Esophagus muscularis mucosa (tissue), 4 donors: ENCODE results near the gene VAV1. TPM values are rescaled to one million over a fixed set of nuclear protein-coding genes. Genes with fewer than 3 reads are reported as not detected.

Experiments
- DNase-seq: peaks from one replicate; pipeline ENCODE4 v3.0.0-alpha.2; 2017; ENCODE audit errors: extremely low spot score
- H3K27ac ChIP-seq, 4 donors: fragments of 200-600 bp; sonication (generic); replicated peaks in 1 of 4; 1 replicate in 3 of 4; 2 replicates in 1 of 4; pipeline ENCODE4 v1.5.1; 2016 to 2019; ENCODE audit warnings: mild to moderate bottlenecking in 1 of 4
- H3K27me3 ChIP-seq, 4 donors: fragments of 200-600 bp; sonication (generic); one replicate each; pipeline versions ENCODE4 v1.5.1 to v1.6.0; 2016 to 2019
- H3K36me3 ChIP-seq, 4 donors: fragments of 200-600 bp; sonication (generic); one replicate each; pipeline ENCODE4 v1.5.1; 2016 to 2019
- H3K4me1 ChIP-seq, 4 donors: fragments of 200-600 bp; sonication (generic); one replicate each; pipeline ENCODE4 v1.5.1; 2016 to 2019
- H3K4me3 ChIP-seq, 4 donors: fragments of 200-600 bp; sonication (generic); 1 replicate in 2 of 4; 2 replicates in 2 of 4; pipeline ENCODE4 v1.5.1; 2016 to 2019; ENCODE audit warnings: mild to moderate bottlenecking in 4 of 4, moderate library complexity in 1 of 4
- H3K9me3 ChIP-seq, 4 donors: fragments of 200-600 bp; sonication (generic); 1 replicate in 3 of 4; 2 replicates in 1 of 4; pipeline ENCODE4 v1.5.1; 2016 to 2019
- CTCF ChIP-seq, 3 experiments: fragments of 200-600 bp in 2 of 3; fragments of 450-650 bp in 1 of 3; sonication (generic) in 2 of 3; IDR thresholded peaks; one replicate each; pipeline ENCODE4 v1.5.1; 2017 to 2019; ENCODE audit warnings: antibody characterized with exemption in 3 of 3, mild to moderate bottlenecking in 2 of 3, moderate library complexity in 1 of 3
- EP300 ChIP-seq: sonication (generic); formaldehyde crosslinking; IDR thresholded peaks from one replicate; pipeline ENCODE4 v1.6.1; 2017; ENCODE audit warnings: antibody characterized with exemption
- POLR2A ChIP-seq: fragments of 450-650 bp; IDR thresholded peaks from one replicate; pipeline ENCODE4 v1.6.1; 2017; ENCODE audit warnings: antibody characterized with exemption, moderate library complexity, mild to moderate bottlenecking, low read depth
- POLR2AphosphoS5 ChIP-seq, 2 donors: sonication (generic); formaldehyde crosslinking; IDR thresholded peaks; one replicate each; pipeline ENCODE4 v1.6.1; 2017; ENCODE audit warnings: antibody characterized with exemption in 2 of 2
- WGBS: methylation state at CpG from one replicate; pipeline ENCODE4 v1.1.5; 2018; 5-methylcytosine and 5-hydroxymethylcytosine counted together
- intact Hi-C: fragments of 100-400 bp; cut with DNase I; formaldehyde crosslinking; loops from one replicate; pipeline ENCODE4 v1.15.1; 2023
- total RNA-seq, 4 donors: library from RNA; depleted of rRNA; stranded (reverse); fragments of >200 nt; gene quantifications; one replicate each; pipeline versions ENCODE4 v1.1.0 to v1.2.1, GENCODE V29; 2016

Gene VAV1
- total RNA-seq, 4 donors from 2014 or later = 2.9 to 8.0 (median 4.1) TPM

- intact Hi-C loops = loop anchor here (10.0 kb wide), 1 partner anchor 96 kb away; no protein-coding TSS in a partner anchor
- Histone ChIP-seq H3K4me3 (no peak overlapping the region), H3K4me1 (peaks cover 10 to 27% (median 19%) of the 10 kb centered on the region in 4 donors), H3K27ac (peak overlapping the region in 1 of 4 donors; percentile 17), H3K36me3 (peaks cover 18 to 50% (median 39%) of the 10 kb centered on the region in 4 donors), H3K27me3 (peaks cover 0 to 9% (median 0%) of the 10 kb centered on the region in 4 donors), H3K9me3 (no peaks in the 10 kb centered on the region)
- DNase-seq = no peak
- TF ChIP-seq CTCF (IDR thresholded peaks at IDR 0.05) (no peak), POLR2AphosphoS5 (IDR thresholded peaks at IDR 0.05) (no peak), POLR2A (no peak), EP300 (no peak)
- WGBS = 89% methylated on average over 18 of the region's 30 CpGs
Measured at GRCh38 chr19:6730941-6731670, 41.4 kb upstream of the VAV1 start.

GRCh38 chr19:6731822-6732221 lies 40.7 kb upstream of the VAV1 start:
- no peak for DNase-seq
- H3K4me1 ChIP-seq = peaks cover 15 to 34% (median 25%) of the 10 kb centered on the region in 4 donors

GRCh38 chr19:6732803-6733337 lies 39.6 kb upstream of the VAV1 start:
- H3K36me3 ChIP-seq = peaks cover 18 to 50% (median 39%) of the 10 kb centered on the region in 4 donors
- no peak for DNase-seq
- H3K4me1 ChIP-seq = peaks cover 15 to 37% (median 27%) of the 10 kb centered on the region in 4 donors
- intact Hi-C loops = loop anchor here (10.0 kb wide), 1 partner anchor 98 kb away; no protein-coding TSS in a partner anchor
- no peaks in the 10 kb centered on the region for H3K9me3 ChIP-seq
- H3K4me3 ChIP-seq = no peak overlapping the region
- TF ChIP-seq POLR2AphosphoS5 (IDR thresholded peaks at IDR 0.05) = no peak
- TF ChIP-seq POLR2A = no peak
- TF ChIP-seq EP300 = no peak
- TF ChIP-seq CTCF (IDR thresholded peaks at IDR 0.05) = no peak
- no peaks in the 10 kb centered on the region for H3K27me3 ChIP-seq
- 90% methylated on average over 14 of the region's 21 CpGs for WGBS
- no peak overlapping the region for H3K27ac ChIP-seq

More at GRCh38 chr19:6731822-6732221, 40.7 kb upstream of the VAV1 start:
- Histone ChIP-seq H3K36me3 (peaks cover 18 to 50% (median 39%) of the 10 kb centered on the region in 4 donors), H3K9me3 (no peaks in the 10 kb centered on the region), H3K4me3 (no peak overlapping the region), H3K27ac (no peak overlapping the region), H3K27me3 (peaks cover 0 to 4% (median 0%) of the 10 kb centered on the region in 4 donors)
- intact Hi-C loops = loop anchor here (10.0 kb wide), 1 partner anchor 97 kb away; no protein-coding TSS in a partner anchor
- WGBS = 93% methylated on average over 22 of the region's 22 CpGs
- TF ChIP-seq CTCF (IDR thresholded peaks at IDR 0.05) (no peak), POLR2AphosphoS5 (IDR thresholded peaks at IDR 0.05) (no peak), POLR2A (no peak), EP300 (no peak)

- no peak for DNase-seq
- TF ChIP-seq EP300 (no peak), CTCF (IDR thresholded peaks at IDR 0.05) (peak in 2 of 3 experiments; percentile 26 to 43)
- 85% methylated on average over 29 of the region's 29 CpGs for WGBS
- Histone ChIP-seq H3K9me3 (no peaks in the 10 kb centered on the region), H3K27ac (no peak overlapping the region), H3K4me1 (peaks cover 22 to 42% (median 33%) of the 10 kb centered on the region in 4 donors), H3K27me3 (no peaks in the 10 kb centered on the region), H3K4me3 (no peak overlapping the region), H3K36me3 (peaks cover 18 to 50% (median 39%) of the 10 kb centered on the region in 4 donors)
- intact Hi-C loops = loop anchor here (10.0 kb wide), 1 partner anchor 99 kb away; no protein-coding TSS in a partner anchor
Measured at GRCh38 chr19:6733338-6734095, 39.0 kb upstream of the VAV1 start.
